A204.1 (cell line): ENCODE results near the gene SLC25A26.
"Not testable (repeated sequence)": the region's sequence is repeated elsewhere in the genome, so short reads cannot be mapped to it uniquely, and the experiment has no call there.

ENCODE experiments used
- FAIRE-seq: peaks from 2 replicates; lab custom pipeline; 2012; peaks lifted over from hg19 to GRCh38; lab: Jason Lieb, UNC

The SLC25A26 gene

GRCh38 chr3:66220602-66221377, at the start of gene SLC25A26:
Gene SLC25A26, plus strand, starts transcription at chr3:66221001. Its CDS starts 94 bp downstream, at chr3:66221095.
- FAIRE-seq, result no peak

GRCh38 chr3:66172394-66172793, 48.4 kb upstream of the SLC25A26 start:
- FAIRE-seq, result no peak

GRCh38 chr3:66177026-66177425, 43.8 kb upstream of the SLC25A26 start:
- FAIRE-seq, result no peak

- no peak for FAIRE-seq
These were observed 42.6 kb upstream of the SLC25A26 start for GRCh38 chr3:66178206-66178605.

- FAIRE-seq, result no peak
These were observed 41.0 kb upstream of the SLC25A26 start for GRCh38 chr3:66179793-66180192.

- FAIRE-seq, result no peak
These were observed 39.0 kb upstream of the SLC25A26 start for GRCh38 chr3:66181764-66182163.

- FAIRE-seq, result no peak
These were observed 38.6 kb upstream of the SLC25A26 start for GRCh38 chr3:66182246-66182645.

- FAIRE-seq, result no peak
These were observed 34.3 kb upstream of the SLC25A26 start for GRCh38 chr3:66186545-66186944.

GRCh38 chr3:66195347-66195783, 25.4 kb upstream of the SLC25A26 start:
- no peak for FAIRE-seq

GRCh38 chr3:66196633-66197032, 24.2 kb upstream of the SLC25A26 start:
- FAIRE-seq, result no peak

GRCh38 chr3:66198437-66199088, 22.2 kb upstream of the SLC25A26 start:
- FAIRE-seq, result no peak

- no peak for FAIRE-seq
These were observed 21.7 kb upstream of the SLC25A26 start for GRCh38 chr3:66199089-66199473.

- no peak for FAIRE-seq
These were observed 20.7 kb upstream of the SLC25A26 start for GRCh38 chr3:66200147-66200546.

- FAIRE-seq, result no peak
These were observed 20.0 kb upstream of the SLC25A26 start for GRCh38 chr3:66200786-66201185.

- no peak for FAIRE-seq
These were observed 17.5 kb upstream of the SLC25A26 start for GRCh38 chr3:66203275-66203674.

GRCh38 chr3:66206806-66207205, 14.0 kb upstream of the SLC25A26 start:
- FAIRE-seq, result no peak

GRCh38 chr3:66208189-66208588, 12.6 kb upstream of the SLC25A26 start:
- FAIRE-seq, result no peak

- no peak for FAIRE-seq
These were observed 10.0 kb upstream of the SLC25A26 start for GRCh38 chr3:66210687-66211295.

- no peak for FAIRE-seq
These were observed 9.0 kb upstream of the SLC25A26 start for GRCh38 chr3:66211779-66212178.

GRCh38 chr3:66215106-66215505, 5.7 kb upstream of the SLC25A26 start:
- FAIRE-seq, result no peak

- no peak for FAIRE-seq
These were observed 735 bp upstream of the SLC25A26 start for GRCh38 chr3:66220066-66220465.

- FAIRE-seq, result no peak
These were observed 3.4 kb downstream of the SLC25A26 start for GRCh38 chr3:66224220-66224619.

GRCh38 chr3:66226093-66226492, 5.3 kb downstream of the SLC25A26 start:
- FAIRE-seq, result not testable (repeated sequence)
